Measurements from ENCODE around the gene FNDC11.
"Not testable (repeated sequence)": the region's sequence is repeated elsewhere in the genome, so short reads cannot be mapped to it uniquely, and the experiment has no call there.

FNDC11 gene

GRCh38 chr20:63555661-63556381 lies 1.9 kb downstream of the FNDC11 start:
- no peak for DNase-seq

DNA sequence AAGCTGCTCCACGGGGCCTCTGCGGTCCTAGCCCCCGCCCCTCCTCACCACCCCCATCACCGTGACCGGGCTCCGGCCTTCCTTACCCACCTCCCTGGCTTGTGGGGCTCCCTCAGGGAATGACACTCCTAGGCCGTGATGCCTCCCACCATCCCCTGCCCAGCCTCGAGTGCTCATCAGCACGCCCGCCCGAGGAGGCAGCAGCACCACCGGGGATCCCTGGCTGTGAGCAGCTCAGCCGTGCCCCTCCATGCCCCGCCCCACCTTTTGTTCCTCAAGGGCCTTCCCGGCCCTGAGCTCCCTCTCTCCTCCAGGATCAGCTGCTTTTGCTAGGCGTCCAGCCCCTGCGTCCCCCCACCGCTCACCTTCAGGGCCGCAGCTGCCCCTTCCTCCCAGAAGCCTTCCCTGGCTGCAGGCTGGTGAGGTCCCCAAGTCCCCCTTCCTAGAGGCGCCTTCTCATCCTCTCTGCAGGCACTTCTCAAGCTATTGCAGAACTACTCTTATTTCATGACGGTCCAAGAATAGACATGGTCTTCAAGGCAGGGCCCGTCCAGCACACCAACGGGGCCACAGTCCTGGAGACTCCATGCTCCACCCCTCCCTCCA lies 3.0 kb downstream of the FNDC11 start:
- no peak for DNase-seq

GRCh38 chr20:63557481-63557891 lies 3.5 kb downstream of the FNDC11 start:
- DNase-seq, result no peak

DNA sequence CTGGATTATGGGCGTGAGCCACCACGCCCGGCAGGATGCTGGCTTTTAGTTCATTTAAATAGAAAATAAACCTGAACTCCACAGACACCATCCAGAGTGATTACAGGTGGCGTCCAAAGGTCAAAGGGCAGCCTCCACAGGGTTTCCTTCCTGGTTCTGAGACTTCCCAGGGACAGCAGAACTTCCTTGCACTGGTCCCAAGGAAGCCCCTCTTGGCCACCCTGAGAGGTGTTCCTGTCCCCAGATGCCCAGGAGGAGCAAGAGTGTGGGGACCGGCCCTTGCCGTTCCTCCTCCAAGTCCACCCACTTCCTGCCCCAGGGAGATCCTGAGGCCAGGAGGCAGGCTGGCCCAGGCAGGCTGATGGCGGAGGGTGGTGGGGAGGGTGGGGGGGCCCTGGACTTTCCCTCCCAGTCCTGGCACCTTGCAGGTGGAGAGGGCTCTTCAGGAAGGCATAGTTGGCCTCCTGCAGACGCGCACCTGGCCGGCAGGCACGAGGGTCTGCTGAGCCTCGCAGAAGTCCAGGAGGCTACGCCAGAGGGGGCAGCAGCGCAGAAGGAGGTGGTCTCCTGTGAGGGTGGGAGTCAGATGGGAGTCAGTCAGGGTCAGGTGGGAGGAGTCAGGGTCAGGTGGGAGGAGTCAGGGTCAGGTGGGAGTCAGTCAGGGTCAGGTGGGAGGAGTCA lies 5.0 kb downstream of the FNDC11 start:
- DNase-seq, result no peak

DNA sequence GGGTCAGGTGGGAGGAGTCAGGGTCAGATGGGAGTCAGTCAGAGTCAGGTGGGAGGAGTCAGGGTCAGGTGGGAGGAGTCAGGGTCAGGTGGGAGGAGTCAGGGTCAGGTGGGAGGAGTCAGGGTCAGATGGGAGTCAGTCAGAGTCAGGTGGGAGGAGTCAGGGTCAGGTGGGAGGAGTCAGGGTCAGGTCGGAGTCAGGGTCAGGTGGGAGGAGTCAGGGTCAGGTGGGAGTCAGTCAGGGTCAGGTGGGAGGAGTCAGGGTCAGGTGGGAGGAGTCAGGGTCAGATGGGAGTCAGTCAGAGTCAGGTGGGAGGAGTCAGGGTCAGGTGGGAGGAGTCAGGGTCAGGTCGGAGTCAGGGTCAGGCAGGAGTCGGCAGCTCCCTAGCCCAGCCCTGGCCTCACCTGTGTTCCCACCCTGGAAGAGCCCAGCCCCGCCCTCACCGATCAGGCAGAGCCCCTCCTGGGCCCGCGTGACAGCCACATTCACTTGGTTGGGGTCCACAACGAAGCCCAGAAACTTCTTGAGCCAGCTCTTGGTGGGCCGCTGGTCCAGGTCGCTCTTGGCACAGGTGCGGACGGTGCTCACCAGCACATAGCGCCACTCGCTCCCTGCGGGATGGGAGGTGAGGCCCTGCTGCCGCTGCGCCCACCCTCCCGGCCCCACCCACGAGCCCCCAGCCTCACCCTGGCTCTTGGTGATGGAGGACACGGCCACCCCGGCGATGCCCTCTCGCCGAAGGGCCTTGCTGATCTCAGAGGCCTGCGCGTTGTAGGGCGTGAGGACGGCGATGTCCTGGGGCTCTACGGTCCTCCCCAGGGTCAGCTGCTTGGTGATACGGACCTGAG lies 5.8 kb downstream of the FNDC11 start:
- not testable (repeated sequence) for DNase-seq

GRCh38 chr20:63560333-63560805 lies 6.4 kb downstream of the FNDC11 start:
- no peak for DNase-seq

DNA sequence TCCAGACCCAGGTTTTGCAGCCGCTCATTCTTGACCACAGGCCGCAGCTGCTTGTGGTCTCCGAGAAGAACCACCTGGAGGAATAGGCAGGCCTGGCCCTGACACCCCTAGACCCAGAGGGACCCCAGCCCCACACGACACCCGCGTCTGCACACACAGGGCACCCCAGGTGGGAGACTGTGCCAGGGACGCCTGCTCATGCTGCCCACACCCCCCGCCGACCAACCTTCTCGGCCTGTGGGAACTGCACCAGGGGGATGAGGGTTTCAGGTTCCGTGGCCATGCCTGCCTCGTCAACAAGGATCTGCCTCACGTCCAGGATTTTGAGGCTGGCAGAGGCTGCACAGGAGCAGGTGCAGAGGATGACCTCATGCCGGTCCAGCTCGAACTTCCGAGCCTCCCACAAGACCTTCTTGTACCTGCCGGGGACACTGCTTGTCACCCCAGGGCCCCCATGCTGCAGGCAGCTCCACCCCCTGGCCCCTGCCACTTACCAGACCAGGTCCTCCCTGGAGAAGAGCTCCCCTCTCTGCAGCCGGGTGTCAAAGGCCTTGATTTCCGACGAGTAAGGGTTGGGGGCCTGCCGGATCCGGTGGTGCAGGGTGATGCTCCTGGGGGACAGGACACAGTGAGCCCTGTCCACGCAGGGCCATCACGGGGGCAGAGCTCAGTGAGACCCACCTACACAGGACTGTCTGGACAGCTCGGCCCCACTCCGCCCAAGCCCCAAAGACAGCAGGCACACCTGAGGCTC lies 7.1 kb downstream of the FNDC11 start:
- DNase-seq, result no peak

- no peak for DNase-seq
These were observed 7.9 kb downstream of the FNDC11 start for GRCh38 chr20:63561624-63562396.

DNA sequence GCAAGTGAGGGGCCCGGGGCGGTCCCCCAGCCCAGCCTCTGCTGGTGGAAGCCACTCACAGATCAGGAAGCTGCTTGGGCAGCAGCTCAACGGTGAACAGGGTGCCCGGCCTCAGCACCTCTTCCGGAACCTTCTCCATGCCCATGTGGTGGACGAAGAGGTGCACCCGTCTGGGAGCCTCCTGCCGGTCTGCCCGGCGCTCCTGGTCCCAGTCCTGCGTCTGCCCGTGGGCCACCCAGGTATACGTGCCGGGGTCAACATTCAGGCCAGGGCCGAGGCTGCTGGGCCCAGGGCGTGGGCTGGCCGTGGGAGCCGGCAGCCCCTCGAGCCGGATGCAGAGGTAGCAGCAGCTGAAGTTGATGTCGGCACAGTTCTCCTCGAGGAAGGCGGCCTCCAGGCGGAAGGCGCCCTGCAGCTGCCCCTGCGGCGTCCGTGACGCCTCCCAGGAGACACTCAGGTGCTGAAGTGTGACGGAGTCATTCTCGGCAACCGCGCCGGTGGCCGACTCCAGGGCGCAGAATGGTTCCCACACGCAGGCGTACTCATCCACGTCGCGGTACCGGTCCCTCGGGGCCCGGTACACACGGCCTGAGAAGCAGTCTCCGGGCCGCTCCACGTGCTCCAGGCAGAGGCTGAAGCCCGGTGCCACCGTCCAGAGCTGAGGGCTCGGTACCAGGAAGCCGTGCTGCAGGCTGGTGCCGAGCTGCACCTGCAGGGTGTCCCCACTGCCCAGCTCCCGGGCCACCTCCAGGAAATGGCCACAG lies 8.7 kb downstream of the FNDC11 start:
- no peak for DNase-seq

DNA sequence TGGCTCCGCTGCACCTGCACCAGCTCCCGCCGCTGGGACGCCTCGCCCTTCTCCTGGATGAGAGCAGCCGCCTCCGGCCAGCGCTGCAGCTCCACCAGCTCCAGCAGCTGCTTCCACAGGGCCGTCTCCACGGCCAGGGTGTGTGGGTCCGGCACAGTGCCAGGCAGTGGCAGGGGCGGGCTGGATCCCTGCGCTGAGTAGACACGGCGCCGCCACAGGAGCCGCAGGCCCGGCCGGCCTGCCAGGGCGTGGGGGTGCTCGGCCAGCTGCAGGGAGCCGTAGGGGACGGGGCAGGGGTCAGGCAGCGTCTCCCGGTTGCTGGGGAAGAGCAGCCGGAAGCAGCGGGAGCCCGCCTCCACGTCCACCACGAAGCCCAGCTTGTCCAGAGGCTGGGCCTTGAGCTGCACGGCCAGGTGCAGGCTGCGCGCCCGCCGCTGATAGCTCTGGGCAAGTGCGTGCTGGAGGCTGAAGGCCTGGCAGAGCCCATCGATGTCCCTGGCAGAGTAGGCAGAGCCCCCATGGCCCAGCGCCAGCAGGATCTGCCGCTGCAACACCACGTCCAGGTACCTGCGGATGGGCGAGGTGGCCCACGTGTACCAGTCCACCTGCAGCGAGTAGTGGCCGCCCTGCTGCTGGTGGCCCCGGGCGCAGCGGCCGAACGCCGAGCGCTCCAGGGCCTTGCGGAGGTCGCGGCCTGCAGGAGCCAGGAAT lies 9.4 kb downstream of the FNDC11 start:
- no peak for DNase-seq

- DNase-seq, result no peak
These were observed 10.3 kb downstream of the FNDC11 start for GRCh38 chr20:63564036-63564810.

DNA sequence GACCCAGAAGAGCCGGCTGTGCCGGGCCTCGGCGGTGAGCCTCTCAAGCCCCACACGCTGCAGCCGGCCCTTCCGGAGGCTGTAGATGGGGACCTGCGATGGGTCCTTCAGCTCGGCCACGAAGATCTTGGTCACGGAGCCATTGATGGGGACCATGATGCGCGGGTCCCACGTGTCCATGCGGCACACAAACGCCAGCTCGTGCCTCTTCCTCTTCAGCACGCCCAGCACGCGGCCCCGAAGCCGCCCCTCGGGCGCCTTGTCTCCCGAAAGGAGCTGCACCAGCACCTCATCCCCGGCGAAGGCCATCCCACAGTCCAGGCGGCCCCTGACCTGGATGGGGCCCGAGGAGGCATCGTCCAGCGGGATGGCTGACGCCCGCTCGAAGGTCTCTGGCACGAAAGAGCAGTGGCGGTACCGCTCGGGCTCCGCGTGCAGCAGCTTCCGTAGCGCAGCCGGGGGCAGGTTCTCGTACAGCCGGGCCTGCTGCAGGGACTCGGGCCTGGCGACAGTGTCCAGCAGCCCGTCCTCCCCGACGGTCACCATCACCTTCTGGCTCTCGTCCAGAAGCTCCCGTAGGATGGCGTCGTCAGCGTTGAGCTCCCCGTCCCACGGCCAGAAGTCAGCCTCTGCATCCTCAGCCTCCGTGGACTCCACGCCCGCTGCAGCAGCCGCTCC lies 11.2 kb downstream of the FNDC11 start:
- no peak for DNase-seq

DNA sequence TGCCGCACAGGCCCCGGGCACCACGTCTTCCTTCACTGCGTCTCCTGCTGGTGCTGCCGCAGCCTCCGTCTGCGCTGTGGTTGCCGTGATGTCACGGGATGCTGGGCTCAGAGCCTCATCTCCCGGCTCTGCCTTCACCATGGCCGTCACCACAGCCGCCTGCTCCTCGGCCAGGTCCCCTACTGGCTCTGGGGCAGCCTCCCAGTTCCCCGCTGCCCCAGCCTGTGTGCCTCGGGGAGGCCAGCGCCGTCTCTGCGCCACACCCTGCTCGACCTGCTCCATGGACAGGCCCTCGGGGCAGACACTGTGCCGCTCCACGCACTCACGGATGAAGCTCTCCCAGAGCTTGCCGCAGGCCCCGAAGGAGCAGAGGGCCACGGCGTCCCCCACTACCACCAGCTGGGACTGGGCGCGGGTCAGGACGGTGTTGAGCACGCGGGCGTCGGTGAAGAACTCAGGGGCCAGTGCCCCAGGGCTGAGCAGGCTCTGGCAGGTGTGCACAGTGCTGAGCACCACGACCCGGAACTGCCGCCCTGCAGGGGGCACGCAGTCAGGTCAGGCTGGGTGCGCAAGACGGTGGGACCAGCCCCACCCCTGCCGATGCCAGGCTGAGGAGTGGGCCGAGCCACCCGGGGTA lies 11.9 kb downstream of the FNDC11 start:
- DNase-seq, result no peak

GRCh38 chr20:63566395-63567135 lies 12.6 kb downstream of the FNDC11 start:
- no peak for DNase-seq

- no peak for DNase-seq
These were observed 13.1 kb downstream of the FNDC11 start for GRCh38 chr20:63567136-63567385.

GRCh38 chr20:63567386-63568169 lies 13.6 kb downstream of the FNDC11 start:
- DNase-seq, result no peak

Measured in NCI-H510A (cell line).